Measurements from ENCODE around the gene PTBP1. TPM values are rescaled to one million over a fixed set of nuclear protein-coding genes. Genes with fewer than 3 reads are reported as not detected.

The PTBP1 gene
- total and polyA plus RNA-seq, 2 of the 13 experiments (the other 11 are each of a cell fraction or from before 2014, with no cell fraction given) = 195 to 288 TPM

DNA sequence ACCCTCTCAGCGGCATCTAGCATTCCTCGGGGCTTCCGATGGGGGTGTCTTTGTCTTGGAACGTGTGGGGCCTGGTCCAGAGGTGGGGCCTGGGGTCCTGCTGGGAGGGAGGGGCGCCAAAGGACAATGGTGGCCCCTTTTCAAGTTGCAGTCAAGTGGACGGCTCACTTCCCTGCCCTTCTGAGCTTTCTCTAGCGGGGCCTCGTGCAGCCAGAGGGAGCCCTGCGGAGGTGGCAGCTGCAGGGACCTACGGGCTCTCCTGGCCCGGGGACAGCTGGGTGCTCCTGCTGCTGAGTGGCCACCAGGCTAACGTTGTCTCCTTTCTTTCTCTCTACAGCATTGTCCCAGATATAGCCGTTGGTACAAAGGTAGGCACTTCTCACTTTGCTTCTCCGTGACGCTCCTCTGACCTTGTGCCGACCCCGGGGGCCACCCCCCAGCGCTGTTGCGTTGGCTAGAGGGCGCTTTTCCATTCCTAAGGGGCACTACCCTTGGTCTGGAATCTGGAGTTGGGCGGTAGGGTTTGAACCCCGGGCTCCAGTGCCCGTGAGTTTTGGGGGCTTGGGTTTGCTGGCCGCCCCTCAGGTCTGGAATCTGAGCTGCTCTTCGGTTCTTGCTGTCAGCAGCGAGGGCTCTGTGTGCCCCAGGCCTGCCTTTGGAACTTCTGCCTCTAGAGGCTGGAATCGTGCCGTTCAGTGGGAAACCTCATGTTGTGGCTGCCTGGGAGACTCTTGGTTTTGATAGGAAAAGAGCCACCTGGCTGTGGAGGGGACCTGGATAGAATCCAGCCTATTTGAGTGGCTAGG, 2.0 kb downstream of the PTBP1 start (continued):
- TF ChIP-seq, protein P1, sequence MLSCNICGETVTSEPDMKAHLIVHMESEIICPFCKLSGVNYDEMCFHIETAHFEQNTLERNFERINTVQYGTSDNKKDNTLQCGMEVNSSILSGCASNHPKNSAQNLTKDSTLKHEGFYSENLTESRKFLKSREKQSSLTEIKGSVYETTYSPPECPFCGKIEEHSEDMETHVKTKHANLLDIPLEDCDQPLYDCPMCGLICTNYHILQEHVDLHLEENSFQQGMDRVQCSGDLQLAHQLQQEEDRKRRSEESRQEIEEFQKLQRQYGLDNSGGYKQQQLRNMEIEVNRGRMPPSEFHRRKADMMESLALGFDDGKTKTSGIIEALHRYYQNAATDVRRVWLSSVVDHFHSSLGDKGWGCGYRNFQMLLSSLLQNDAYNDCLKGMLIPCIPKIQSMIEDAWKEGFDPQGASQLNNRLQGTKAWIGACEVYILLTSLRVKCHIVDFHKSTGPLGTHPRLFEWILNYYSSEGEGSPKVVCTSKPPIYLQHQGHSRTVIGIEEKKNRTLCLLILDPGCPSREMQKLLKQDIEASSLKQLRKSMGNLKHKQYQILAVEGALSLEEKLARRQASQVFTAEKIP (CRISPR knock-in tag; IDR thresholded peaks at IDR 0.05; ENCODE audit: borderline replicate concordance) = no peak
- no peak for TF ChIP-seq ZFP36L1 (CRISPR knock-in tag; IDR thresholded peaks at IDR 0.05)
- no peak; the same call in 1 of the 2 replicates for TF ChIP-seq CCDC6 (CRISPR knock-in tag; IDR thresholded peaks at IDR 0.05)
- no peak for TF ChIP-seq SRSF1 (optimal IDR thresholded peaks at IDR 0.05; ENCODE audit: low read depth, low read length)
- TF ChIP-seq, protein P2, sequence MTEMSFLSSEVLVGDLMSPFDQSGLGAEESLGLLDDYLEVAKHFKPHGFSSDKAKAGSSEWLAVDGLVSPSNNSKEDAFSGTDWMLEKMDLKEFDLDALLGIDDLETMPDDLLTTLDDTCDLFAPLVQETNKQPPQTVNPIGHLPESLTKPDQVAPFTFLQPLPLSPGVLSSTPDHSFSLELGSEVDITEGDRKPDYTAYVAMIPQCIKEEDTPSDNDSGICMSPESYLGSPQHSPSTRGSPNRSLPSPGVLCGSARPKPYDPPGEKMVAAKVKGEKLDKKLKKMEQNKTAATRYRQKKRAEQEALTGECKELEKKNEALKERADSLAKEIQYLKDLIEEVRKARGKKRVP (CRISPR knock-in tag; IDR thresholded peaks at IDR 0.05) = 0 out of 4 replicates have a peak, but pooled peaks of 1 of the 2 experiments have one; percentile 31
- TF ChIP-seq, protein P3, sequence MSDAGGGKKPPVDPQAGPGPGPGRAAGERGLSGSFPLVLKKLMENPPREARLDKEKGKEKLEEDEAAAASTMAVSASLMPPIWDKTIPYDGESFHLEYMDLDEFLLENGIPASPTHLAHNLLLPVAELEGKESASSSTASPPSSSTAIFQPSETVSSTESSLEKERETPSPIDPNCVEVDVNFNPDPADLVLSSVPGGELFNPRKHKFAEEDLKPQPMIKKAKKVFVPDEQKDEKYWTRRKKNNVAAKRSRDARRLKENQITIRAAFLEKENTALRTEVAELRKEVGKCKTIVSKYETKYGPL (CRISPR knock-in tag; IDR thresholded peaks at IDR 0.05) = no peak
- no peak for TF ChIP-seq CHCHD3 (CRISPR knock-in tag; IDR thresholded peaks at IDR 0.05)
- no peak for TF ChIP-seq NAIF1 (CRISPR knock-in tag; IDR thresholded peaks at IDR 0.05; ENCODE audit: borderline replicate concordance)
- TF ChIP-seq, protein P4, sequence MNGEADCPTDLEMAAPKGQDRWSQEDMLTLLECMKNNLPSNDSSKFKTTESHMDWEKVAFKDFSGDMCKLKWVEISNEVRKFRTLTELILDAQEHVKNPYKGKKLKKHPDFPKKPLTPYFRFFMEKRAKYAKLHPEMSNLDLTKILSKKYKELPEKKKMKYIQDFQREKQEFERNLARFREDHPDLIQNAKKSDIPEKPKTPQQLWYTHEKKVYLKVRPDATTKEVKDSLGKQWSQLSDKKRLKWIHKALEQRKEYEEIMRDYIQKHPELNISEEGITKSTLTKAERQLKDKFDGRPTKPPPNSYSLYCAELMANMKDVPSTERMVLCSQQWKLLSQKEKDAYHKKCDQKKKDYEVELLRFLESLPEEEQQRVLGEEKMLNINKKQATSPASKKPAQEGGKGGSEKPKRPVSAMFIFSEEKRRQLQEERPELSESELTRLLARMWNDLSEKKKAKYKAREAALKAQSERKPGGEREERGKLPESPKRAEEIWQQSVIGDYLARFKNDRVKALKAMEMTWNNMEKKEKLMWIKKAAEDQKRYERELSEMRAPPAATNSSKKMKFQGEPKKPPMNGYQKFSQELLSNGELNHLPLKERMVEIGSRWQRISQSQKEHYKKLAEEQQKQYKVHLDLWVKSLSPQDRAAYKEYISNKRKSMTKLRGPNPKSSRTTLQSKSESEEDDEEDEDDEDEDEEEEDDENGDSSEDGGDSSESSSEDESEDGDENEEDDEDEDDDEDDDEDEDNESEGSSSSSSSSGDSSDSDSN (CRISPR knock-in tag; IDR thresholded peaks at IDR 0.05) = no peak
- TF ChIP-seq ZNF510 (CRISPR knock-in tag; IDR thresholded peaks at IDR 0.05; ENCODE audit: low read depth) = no peak
- no peak for TF ChIP-seq PHF5A (CRISPR knock-in tag; IDR thresholded peaks at IDR 0.05; ENCODE audit: low read depth, unreplicated experiment)
- TF ChIP-seq PCBP2 (optimal IDR thresholded peaks at IDR 0.05; ENCODE audit: low read depth, low read length, poor library complexity, severe bottlenecking) = no peak
- TF ChIP-seq, protein P5, sequence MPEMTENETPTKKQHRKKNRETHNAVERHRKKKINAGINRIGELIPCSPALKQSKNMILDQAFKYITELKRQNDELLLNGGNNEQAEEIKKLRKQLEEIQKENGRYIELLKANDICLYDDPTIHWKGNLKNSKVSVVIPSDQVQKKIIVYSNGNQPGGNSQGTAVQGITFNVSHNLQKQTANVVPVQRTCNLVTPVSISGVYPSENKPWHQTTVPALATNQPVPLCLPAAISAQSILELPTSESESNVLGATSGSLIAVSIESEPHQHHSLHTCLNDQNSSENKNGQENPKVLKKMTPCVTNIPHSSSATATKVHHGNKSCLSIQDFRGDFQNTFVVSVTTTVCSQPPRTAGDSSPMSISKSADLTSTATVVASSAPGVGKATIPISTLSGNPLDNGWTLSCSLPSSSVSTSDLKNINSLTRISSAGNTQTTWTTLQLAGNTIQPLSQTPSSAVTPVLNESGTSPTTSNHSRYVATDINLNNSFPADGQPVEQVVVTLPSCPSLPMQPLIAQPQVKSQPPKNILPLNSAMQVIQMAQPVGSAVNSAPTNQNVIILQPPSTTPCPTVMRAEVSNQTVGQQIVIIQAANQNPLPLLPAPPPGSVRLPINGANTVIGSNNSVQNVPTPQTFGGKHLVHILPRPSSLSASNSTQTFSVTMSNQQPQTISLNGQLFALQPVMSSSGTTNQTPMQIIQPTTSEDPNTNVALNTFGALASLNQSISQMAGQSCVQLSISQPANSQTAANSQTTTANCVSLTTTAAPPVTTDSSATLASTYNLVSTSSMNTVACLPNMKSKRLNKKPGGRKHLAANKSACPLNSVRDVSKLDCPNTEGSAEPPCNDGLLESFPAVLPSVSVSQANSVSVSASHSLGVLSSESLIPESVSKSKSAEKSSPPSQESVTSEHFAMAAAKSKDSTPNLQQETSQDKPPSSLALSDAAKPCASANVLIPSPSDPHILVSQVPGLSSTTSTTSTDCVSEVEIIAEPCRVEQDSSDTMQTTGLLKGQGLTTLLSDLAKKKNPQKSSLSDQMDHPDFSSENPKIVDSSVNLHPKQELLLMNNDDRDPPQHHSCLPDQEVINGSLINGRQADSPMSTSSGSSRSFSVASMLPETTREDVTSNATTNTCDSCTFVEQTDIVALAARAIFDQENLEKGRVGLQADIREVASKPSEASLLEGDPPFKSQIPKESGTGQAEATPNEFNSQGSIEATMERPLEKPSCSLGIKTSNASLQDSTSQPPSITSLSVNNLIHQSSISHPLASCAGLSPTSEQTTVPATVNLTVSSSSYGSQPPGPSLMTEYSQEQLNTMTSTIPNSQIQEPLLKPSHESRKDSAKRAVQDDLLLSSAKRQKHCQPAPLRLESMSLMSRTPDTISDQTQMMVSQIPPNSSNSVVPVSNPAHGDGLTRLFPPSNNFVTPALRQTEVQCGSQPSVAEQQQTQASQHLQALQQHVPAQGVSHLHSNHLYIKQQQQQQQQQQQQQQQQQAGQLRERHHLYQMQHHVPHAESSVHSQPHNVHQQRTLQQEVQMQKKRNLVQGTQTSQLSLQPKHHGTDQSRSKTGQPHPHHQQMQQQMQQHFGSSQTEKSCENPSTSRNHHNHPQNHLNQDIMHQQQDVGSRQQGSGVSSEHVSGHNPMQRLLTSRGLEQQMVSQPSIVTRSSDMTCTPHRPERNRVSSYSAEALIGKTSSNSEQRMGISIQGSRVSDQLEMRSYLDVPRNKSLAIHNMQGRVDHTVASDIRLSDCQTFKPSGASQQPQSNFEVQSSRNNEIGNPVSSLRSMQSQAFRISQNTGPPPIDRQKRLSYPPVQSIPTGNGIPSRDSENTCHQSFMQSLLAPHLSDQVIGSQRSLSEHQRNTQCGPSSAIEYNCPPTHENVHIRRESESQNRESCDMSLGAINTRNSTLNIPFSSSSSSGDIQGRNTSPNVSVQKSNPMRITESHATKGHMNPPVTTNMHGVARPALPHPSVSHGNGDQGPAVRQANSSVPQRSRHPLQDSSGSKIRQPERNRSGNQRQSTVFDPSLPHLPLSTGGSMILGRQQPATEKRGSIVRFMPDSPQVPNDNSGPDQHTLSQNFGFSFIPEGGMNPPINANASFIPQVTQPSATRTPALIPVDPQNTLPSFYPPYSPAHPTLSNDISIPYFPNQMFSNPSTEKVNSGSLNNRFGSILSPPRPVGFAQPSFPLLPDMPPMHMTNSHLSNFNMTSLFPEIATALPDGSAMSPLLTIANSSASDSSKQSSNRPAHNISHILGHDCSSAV (CRISPR knock-in tag; IDR thresholded peaks at IDR 0.05; ENCODE audit: borderline replicate concordance) = no peak
